Left lung (tissue), 10 donors: ENCODE measurements around the gene CWC27. TPM values are rescaled to one million over a fixed set of nuclear protein-coding genes. Genes with fewer than 3 reads are reported as not detected.

Experiments used
- ATAC-seq: fragments of 200-7000 bp; cut with Tn5 transposase; one replicate; pipeline ENCODE4 v1.9.1; 2020; ENCODE audit warnings: moderate library complexity
- DNase-seq, 4 donors: peaks; one replicate each; pipeline ENCODE4 v3.0.0-alpha.2; 2013 to 2020
- H3K27ac ChIP-seq, 2 donors: fragments of 200-600 bp; sonication (generic) in 1 of 2; one replicate each; pipeline versions ENCODE4 v1.5.0 to v1.8.0; 2020 to 2021
- H3K27me3 ChIP-seq, 2 donors: fragments of 200-600 bp; sonication (generic) in 1 of 2; one replicate each; pipeline versions ENCODE4 v1.5.0 to v1.8.0; 2020 to 2021
- H3K36me3 ChIP-seq, 2 donors: fragments of 200-600 bp; sonication (generic) in 1 of 2; one replicate each; pipeline versions ENCODE4 v1.5.0 to v1.8.0; 2020 to 2021
- H3K4me1 ChIP-seq, 2 donors: fragments of 200-600 bp; one replicate each; pipeline ENCODE4 v1.8.0; 2021
- H3K4me3 ChIP-seq, 2 donors: fragments of 200-600 bp; sonication (generic) in 1 of 2; one replicate each; pipeline versions ENCODE4 v1.5.0 to v1.8.0; 2020 to 2021; ENCODE audit warnings: mild to moderate bottlenecking in 1 of 2
- H3K9me3 ChIP-seq, 2 donors: fragments of 200-600 bp; sonication (generic) in 1 of 2; one replicate each; pipeline versions ENCODE4 v1.5.0 to v1.8.0; 2020 to 2021
- intact Hi-C, 2 donors: fragments of 100-400 bp; cut with DNase I; formaldehyde crosslinking; loops; one replicate each; pipeline versions ENCODE4 v1.11.2 to v1.14.2; 2022
- polyA plus RNA-seq, 6 donors: library from polyadenylated mRNA; unstranded; fragments of 120-200 nt; gene quantifications; one replicate each; pipeline ENCODE4 v1.2.1, GENCODE V29; 2013; ENCODE audit not compliant: insufficient read length in 6 of 6
- total RNA-seq, 2 donors: library from RNA; stranded (reverse); fragmentation: NEBNext Ultra II Directional; extraction: Animal tissue kit (Norgen Biotek cat#: 25700); gene quantifications; one replicate each; pipeline ENCODE4 v1.2.1, GENCODE V29; 2021
- TF ChIP-seq, protein P1 (sequence below), 2 donors: fragments of 200-600 bp; sonication (generic) in 1 of 2; IDR thresholded peaks; one replicate each; pipeline versions ENCODE4 v1.5.0 to v1.8.0; 2021; ENCODE audit warnings: antibody characterized with exemption in 2 of 2
- donor health status: DM: no; HTN: yes; CAD: no.
- donor health status: DM: no; HTN: no; CAD: no.

Gene CWC27
- total and polyA plus RNA-seq, 8 donors = 14.3 to 45.4 (median 36.3) TPM

DNA sequence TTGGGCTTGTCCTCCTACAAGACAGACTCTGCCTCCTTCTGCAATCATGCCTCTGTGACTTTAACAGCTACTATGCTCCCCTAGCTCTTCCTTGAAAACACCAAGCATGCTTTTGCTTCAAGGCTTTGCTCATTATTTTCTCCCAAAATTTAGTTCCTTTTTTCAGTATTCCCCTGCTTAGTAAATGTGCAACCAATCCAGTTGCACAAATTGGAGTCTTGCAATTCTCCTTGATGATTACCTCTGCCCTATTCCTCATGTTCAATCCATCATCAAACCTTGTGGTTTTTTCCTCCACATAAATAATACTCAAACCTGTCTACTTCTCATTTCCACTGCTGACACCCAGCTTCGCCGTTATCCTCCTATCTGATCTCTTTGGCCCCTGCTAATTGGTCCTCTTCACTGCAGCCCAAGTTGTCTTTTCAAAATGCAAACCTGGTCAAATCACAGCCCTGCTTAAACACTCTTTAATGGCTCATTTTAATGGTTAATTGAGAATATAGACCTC lies 296.3 kb downstream of the CWC27 start:
- Histone ChIP-seq H3K27me3 (no peaks in the 10 kb centered on the region), H3K9me3 (no peaks in the 10 kb centered on the region), H3K36me3 (no peaks in the 10 kb centered on the region), H3K4me3 (no peak overlapping the region), H3K4me1 (no peaks in the 10 kb centered on the region), H3K27ac (no peak overlapping the region)
- DNase-seq (no peak), ATAC-seq (no peak)
- intact Hi-C loops = no loop called here
- TF ChIP-seq, protein P1, sequence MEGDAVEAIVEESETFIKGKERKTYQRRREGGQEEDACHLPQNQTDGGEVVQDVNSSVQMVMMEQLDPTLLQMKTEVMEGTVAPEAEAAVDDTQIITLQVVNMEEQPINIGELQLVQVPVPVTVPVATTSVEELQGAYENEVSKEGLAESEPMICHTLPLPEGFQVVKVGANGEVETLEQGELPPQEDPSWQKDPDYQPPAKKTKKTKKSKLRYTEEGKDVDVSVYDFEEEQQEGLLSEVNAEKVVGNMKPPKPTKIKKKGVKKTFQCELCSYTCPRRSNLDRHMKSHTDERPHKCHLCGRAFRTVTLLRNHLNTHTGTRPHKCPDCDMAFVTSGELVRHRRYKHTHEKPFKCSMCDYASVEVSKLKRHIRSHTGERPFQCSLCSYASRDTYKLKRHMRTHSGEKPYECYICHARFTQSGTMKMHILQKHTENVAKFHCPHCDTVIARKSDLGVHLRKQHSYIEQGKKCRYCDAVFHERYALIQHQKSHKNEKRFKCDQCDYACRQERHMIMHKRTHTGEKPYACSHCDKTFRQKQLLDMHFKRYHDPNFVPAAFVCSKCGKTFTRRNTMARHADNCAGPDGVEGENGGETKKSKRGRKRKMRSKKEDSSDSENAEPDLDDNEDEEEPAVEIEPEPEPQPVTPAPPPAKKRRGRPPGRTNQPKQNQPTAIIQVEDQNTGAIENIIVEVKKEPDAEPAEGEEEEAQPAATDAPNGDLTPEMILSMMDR (IDR thresholded peaks at IDR 0.05) = no peak

DNA sequence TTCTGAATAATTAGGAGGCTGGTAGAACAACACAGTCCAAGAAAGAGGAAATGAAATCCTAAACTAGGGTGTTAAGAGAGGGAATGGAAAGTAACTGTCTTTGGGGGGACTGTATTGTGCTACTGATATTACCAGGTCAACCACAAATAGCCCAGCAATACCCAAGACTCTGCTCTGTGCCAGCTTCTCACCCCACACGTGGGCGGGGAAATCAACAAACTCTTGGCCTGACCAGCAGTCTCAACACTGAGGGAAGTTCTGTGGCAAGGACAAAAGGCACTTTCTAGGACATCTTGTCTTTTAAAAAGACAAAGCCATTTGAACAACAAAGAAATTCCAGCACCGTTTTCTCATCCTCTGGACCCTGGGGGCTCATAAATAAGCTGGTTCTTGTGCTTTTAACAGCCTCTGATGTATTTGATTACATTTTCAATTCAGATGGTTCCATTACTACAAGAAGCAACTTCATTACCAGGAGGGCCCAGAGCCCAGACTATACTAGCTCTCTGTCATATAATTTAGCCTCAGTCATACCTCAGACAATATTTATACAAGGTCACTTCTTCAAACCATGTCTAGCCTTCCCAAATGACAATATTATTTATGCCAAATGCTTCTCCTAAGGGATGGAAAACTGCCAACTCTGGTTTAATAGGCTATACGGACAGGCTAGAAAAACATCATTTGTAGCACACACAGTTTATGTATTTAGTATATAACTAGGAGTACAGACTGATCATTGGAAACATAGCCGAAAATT lies 297.8 kb downstream of the CWC27 start:
- no peak for DNase-seq
- no peaks in the 10 kb centered on the region for H3K4me1 ChIP-seq
- intact Hi-C loops = no loop called here
- H3K27ac ChIP-seq = no peak overlapping the region
- no peaks in the 10 kb centered on the region for H3K36me3 ChIP-seq
- peak; percentile 51 for ATAC-seq
- no peak overlapping the region for H3K4me3 ChIP-seq
- no peaks in the 10 kb centered on the region for H3K27me3 ChIP-seq
- H3K9me3 ChIP-seq = no peaks in the 10 kb centered on the region
- TF ChIP-seq, protein P1 (IDR thresholded peaks at IDR 0.05) = no peak

DNA sequence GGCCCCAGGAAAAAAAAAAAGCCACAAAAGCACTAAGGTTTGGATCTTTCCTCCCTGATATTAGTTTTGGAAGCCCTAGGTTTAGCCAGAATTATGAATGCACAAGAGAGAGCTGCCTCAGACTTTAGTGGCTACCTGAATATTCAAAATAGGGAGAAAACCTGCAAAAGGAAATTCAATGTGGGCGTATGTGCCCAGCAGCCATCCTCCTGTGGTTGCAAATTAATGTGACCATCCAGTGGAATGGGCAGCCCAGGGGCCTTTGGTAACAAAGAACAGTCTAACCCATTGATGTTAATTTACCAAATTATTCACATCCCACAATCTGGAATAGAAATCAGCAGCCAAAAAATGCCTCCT lies 298.4 kb downstream of the CWC27 start:
- Histone ChIP-seq H3K4me3 (no peak overlapping the region), H3K27ac (no peak overlapping the region), H3K36me3 (no peaks in the 10 kb centered on the region), H3K4me1 (no peaks in the 10 kb centered on the region), H3K9me3 (no peaks in the 10 kb centered on the region), H3K27me3 (no peaks in the 10 kb centered on the region)
- no peak for ATAC-seq
- intact Hi-C loops = no loop called here
- no peak for DNase-seq
- TF ChIP-seq, protein P1 (IDR thresholded peaks at IDR 0.05) = no peak

Other genes with a start within 250 kb of the CWC27 start
- under 1 TPM in 1 of 2 donors, not detected in 1; 0.45 TPM for gene SHISAL2B, start 78.4 kb upstream of the CWC27 start, total RNA-seq
- 10 to 100 TPM in 1 of 6 donors, 1 to 10 TPM in 5; 7.4 to 15.2 (median 8.2) TPM for gene SHISAL2B, start 78.4 kb upstream of the CWC27 start, polyA plus RNA-seq
- 10 to 100 TPM; 17.1 to 18.2 TPM for gene SREK1IP1, start 239 bp upstream of the CWC27 start, total RNA-seq
- gene SREK1IP1, start 239 bp upstream of the CWC27 start, polyA plus RNA-seq = 10 to 100 TPM; 22.3 to 27.2 (median 23.2) TPM